ENCODE data around the gene SLC37A4.
"Not testable (repeated sequence)": the region's sequence is repeated elsewhere in the genome, so short reads cannot be mapped to it uniquely, and the experiment has no call there.

The SLC37A4 gene

GRCh38 chr11:119018074-119018938 lies 12.4 kb downstream of the SLC37A4 start, which contains the start of the genes RPS25 and TRAPPC4:
TSS of gene RPS25 (minus strand) at chr11:119018343. CDS start at chr11:119018284, 59 bp downstream.
TSS of gene TRAPPC4 (plus strand) at chr11:119018766. CDS start at chr11:119018796, 30 bp downstream.
- CTCF ChIA-PET, result interaction anchor here (0.6 to 2.0 kb wide), 3 partner anchors 21 to 38 kb away, joined by 3 to 5 read pairs (median 3); partner anchors contain the start of gene CENATAC
- DNase-seq, result peak; percentile 98
- H3K9me3 Mint-ChIP-seq, result no peaks in the 10 kb centered on the region
- no peaks in the 10 kb centered on the region for H3K27me3 Mint-ChIP-seq
- peaks cover 72% of the 10 kb centered on the region for H3K36me3 Mint-ChIP-seq
- H3K4me3 Mint-ChIP-seq, result peak within 1 kb of the TSS; percentile 97
- peaks cover 58% of the 10 kb centered on the region for H3K4me1 Mint-ChIP-seq
- peak within 1 kb of the TSS; percentile 100 for H3K27ac Mint-ChIP-seq

DNA sequence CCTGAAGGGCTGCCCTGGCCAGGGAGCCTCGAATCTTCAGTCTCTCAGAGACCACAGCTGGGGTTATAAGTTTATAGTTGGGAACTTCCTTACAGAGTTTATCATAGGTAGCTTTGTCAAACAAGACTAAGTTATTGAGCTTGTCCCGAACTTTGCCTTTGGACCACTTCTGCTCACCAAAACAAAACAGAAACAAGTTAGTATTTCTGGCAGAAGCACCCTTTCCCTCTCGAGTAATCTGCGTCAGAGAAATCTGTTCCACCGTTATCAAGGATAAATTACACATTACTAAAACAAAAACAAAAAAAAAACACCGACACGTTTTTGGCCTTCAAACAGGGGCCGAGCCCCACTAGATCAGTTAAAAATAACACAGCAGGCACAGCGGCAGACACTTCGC lies 13.3 kb downstream of the SLC37A4 start:
- not testable (repeated sequence) for H3K27me3 Mint-ChIP-seq, DNase-seq, H3K9me3 Mint-ChIP-seq
- Mint-ChIP-seq H3K4me1 (peaks cover 62% of the 10 kb centered on the region), H3K36me3 (peaks cover 76% of the 10 kb centered on the region), H3K4me3 (peak overlapping the region; percentile 97), H3K27ac (peak overlapping the region; percentile 100)
- CTCF ChIA-PET, result interaction anchor here (0.9 kb wide), 1 partner anchor 12 kb away, joined by 4 read pairs; no protein-coding TSS in a partner anchor

GRCh38 chr11:119016216-119017009 lies 14.3 kb downstream of the SLC37A4 start:
- Mint-ChIP-seq H3K4me3 (peak overlapping the region; percentile 23), H3K27ac (peak overlapping the region; percentile 100), H3K27me3 (no peaks in the 10 kb centered on the region), H3K36me3 (peaks cover 72% of the 10 kb centered on the region), H3K4me1 (peaks cover 55% of the 10 kb centered on the region), H3K9me3 (no peaks in the 10 kb centered on the region)
- no peak for DNase-seq
- CTCF ChIA-PET, result interaction anchor here (1.0 to 1.5 kb wide), 3 partner anchors 14 to 59 kb away, joined by 3 to 5 read pairs (median 3); partner anchors contain the start of gene SLC37A4

DNA sequence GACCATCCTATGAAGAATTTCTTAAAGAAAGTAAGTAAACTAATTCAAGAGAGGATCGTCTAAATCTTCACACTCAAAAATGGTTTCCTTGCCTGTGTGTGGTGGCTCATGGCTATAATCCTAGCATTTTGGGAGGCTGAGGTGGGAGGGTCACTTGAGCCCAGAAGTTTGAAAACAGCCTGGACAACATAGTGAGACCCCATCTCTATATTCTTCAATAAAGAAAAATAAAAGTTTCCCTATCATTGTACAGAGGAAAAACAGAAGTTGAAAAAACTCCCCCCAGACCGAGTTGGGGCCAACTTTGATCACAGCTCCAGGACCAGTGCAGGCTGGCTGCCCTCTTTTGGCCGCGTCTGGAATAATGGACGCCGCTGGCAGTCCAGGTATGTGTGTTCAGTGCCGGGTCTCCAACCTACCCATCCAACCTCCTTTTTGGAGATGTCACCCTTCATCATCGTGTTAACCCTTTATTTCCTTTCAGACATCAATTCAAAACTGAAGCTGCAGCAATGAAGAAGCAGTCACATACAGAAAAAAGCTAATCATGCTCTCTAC lies 15.5 kb downstream of the SLC37A4 start:
- no peaks in the 10 kb centered on the region for H3K9me3 Mint-ChIP-seq
- CTCF ChIA-PET, result interaction anchor here (1.0 to 1.5 kb wide), 3 partner anchors 15 to 58 kb away, joined by 3 to 5 read pairs (median 3); partner anchors contain the start of gene SLC37A4
- H3K4me1 Mint-ChIP-seq, result peaks cover 48% of the 10 kb centered on the region
- H3K4me3 Mint-ChIP-seq, result no peak overlapping the region
- H3K27me3 Mint-ChIP-seq, result no peaks in the 10 kb centered on the region
- peak overlapping the region; percentile 5 for H3K27ac Mint-ChIP-seq
- DNase-seq, result no peak
- peaks cover 73% of the 10 kb centered on the region for H3K36me3 Mint-ChIP-seq

- H3K27ac Mint-ChIP-seq, result peak overlapping the region; percentile 52
- no peak overlapping the region for H3K4me3 Mint-ChIP-seq
These were observed 16.3 kb downstream of the SLC37A4 start for GRCh38 chr11:119014209-119014924.

DNA sequence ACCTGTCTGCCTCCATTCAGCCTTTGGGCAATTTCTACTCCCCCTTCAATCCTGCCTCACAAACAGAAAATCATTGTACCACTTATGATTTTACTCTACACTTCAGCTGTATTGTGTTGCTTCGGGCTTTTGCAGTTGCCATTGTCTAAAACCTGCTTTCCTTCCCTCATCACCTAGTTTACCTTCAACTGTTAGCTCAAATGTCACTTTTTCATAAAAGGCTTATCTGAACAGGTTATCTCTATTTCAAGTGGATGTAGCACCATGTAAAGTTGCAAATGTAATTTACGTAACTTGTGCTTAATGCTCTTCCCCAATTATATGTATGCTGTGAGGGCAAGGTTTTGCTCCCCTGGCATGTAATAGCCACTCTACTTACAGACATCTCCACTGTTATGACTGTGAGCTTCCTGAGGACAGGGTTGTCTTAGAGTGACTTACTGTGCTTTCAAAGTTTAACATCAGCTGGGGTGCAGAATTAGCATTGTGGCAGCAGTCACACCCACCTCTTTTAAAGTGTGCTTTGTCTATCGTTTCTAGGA lies 18.0 kb downstream of the SLC37A4 start:
- CTCF ChIA-PET, result no interaction called here
- H3K27ac Mint-ChIP-seq, result no peak overlapping the region
- H3K36me3 Mint-ChIP-seq, result peaks cover 71% of the 10 kb centered on the region

More at GRCh38 chr11:119014209-119014924, 16.3 kb downstream of the SLC37A4 start:
- peaks cover 43% of the 10 kb centered on the region for H3K4me1 Mint-ChIP-seq
- no peaks in the 10 kb centered on the region for H3K9me3 Mint-ChIP-seq
- peaks cover 72% of the 10 kb centered on the region for H3K36me3 Mint-ChIP-seq
- no peaks in the 10 kb centered on the region for H3K27me3 Mint-ChIP-seq
- CTCF ChIA-PET, result interaction anchor here (0.6 to 1.5 kb wide), 2 partner anchors 16 to 64 kb away, joined by 3 to 5 read pairs; partner anchors contain the start of gene SLC37A4
- DNase-seq, result no peak

DNA sequence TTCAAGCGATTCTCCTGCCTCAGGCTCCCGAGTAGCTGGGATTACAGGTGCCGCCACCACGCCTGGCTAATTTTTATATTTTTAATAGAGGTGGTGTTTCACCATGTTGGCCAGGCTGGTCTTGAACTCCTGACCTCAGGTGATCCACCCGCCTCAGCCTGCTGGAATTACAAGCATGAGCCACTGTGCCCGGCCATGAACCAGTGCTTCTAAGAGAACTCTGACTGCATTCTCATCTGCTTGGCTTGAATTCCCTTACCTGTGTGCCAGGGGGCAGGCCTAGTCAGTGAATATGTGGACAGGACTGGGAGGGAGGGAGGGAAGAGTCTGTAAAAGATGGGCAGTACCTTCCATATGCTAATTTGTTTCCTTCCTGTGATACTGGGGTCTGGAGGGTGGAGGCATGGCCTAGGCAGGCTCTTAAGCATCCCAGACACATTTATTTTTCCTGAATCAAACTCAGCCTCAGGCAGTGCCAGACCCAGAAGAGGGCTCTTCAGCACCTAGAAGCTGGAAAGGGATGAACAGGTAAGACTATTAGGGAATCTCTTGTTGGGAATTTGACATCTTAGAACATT lies 19.1 kb downstream of the SLC37A4 start:
- Mint-ChIP-seq H3K27ac (peak overlapping the region; percentile 28), H3K9me3 (no peaks in the 10 kb centered on the region), H3K36me3 (peaks cover 68% of the 10 kb centered on the region), H3K27me3 (no peaks in the 10 kb centered on the region), H3K4me1 (peaks cover 32% of the 10 kb centered on the region), H3K4me3 (no peak overlapping the region)
- DNase-seq, result no peak
- CTCF ChIA-PET, result no interaction called here

More for the DNA sequence above, 18.0 kb downstream of the SLC37A4 start:
- H3K4me3 Mint-ChIP-seq, result no peak overlapping the region
- H3K4me1 Mint-ChIP-seq, result peaks cover 40% of the 10 kb centered on the region
- no peaks in the 10 kb centered on the region for H3K9me3 Mint-ChIP-seq
- DNase-seq, result no peak
- H3K27me3 Mint-ChIP-seq, result no peaks in the 10 kb centered on the region

DNA sequence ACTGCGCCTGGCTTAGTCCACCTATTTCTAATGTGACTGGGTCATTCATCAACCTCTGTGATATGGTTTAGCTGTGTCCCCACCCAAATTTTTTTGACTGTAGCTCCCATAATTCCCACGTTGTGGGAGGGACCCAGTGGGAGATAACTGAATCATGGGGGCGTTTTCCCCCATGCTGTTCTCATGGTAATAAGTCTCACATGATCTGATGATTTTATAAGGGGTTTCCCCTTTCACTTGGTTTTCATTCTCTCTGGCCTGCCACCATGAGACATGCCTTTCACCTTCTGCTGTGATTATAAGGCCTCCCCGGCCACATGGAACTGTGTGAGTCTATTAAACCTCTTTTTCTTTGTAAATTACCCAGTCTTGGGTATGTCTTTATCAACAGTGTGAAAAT lies 24.0 kb downstream of the SLC37A4 start:
- H3K4me1 Mint-ChIP-seq, result peaks cover 3% of the 10 kb centered on the region
- H3K27me3 Mint-ChIP-seq, result no peaks in the 10 kb centered on the region
- H3K27ac Mint-ChIP-seq, result no peak overlapping the region
- DNase-seq, result no peak
- CTCF ChIA-PET, result no interaction called here
- no peak overlapping the region for H3K4me3 Mint-ChIP-seq
- peaks cover 45% of the 10 kb centered on the region for H3K36me3 Mint-ChIP-seq
- H3K9me3 Mint-ChIP-seq, result no peaks in the 10 kb centered on the region

GRCh38 chr11:119000906-119001305 lies 29.8 kb downstream of the SLC37A4 start:
- Mint-ChIP-seq H3K36me3 (peaks cover 45% of the 10 kb centered on the region), H3K27me3 (no peaks in the 10 kb centered on the region), H3K4me1 (peaks cover 43% of the 10 kb centered on the region), H3K4me3 (no peak overlapping the region), H3K9me3 (no peaks in the 10 kb centered on the region), H3K27ac (no peak overlapping the region)
- CTCF ChIA-PET, result no interaction called here
- no peak for DNase-seq

- Mint-ChIP-seq H3K27me3 (no peaks in the 10 kb centered on the region), H3K4me1 (peaks cover 41% of the 10 kb centered on the region), H3K4me3 (peak overlapping the region; percentile 85), H3K36me3 (peaks cover 39% of the 10 kb centered on the region), H3K9me3 (no peaks in the 10 kb centered on the region), H3K27ac (peak overlapping the region; percentile 92)
- no peak for DNase-seq
- CTCF ChIA-PET, result no interaction called here
These were observed 31.9 kb downstream of the SLC37A4 start for GRCh38 chr11:118998822-118999221.

GRCh38 chr11:118998388-118998717 lies 32.3 kb downstream of the SLC37A4 start:
- Mint-ChIP-seq H3K4me1 (peaks cover 43% of the 10 kb centered on the region), H3K27ac (peak overlapping the region; percentile 92), H3K27me3 (no peaks in the 10 kb centered on the region), H3K9me3 (no peaks in the 10 kb centered on the region), H3K4me3 (peak overlapping the region; percentile 85), H3K36me3 (peaks cover 35% of the 10 kb centered on the region)
- CTCF ChIA-PET, result interaction anchor here (1.0 to 1.6 kb wide), 2 partner anchors 20 to 68 kb away, joined by 3 to 4 read pairs; partner anchors contain the start of gene RPS25
- DNase-seq, result no peak

DNA sequence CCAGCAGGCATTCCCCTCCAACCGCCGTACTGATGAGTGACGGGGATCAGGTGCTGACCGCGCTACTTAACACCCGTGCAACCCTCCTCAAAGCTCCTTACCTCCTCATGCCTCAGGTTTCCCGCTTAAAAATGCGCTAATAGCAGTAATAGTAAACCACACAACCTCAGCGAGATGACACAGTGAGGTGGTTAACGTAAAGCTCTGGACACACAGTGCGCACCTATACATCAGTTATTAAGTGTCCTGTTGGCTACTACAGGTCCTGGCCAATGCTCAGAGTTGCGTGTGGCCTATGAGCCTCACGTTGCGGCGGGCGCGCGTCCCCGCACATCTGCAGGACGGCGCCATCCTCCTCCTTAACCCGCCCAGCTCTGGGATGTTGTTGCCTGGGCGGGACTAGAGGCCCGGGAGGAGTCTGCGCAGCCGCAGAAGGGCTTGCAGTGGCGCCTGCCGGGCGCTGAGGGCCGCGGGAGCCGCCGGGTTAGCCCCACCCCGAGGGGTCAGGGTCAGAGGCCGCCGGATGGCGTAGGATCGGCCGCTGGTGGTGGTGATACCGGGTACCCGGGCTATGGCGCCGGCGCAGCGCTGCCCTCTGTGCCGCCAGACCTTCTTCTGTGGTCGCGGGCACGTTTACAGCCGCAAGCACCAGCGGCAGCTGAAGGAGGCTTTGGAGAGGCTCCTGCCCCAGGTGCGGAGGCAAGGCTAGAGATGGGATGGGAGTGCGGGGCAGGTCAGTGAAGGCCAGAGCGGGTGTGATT lies 32.9 kb downstream of the SLC37A4 start, which contains the start of gene CENATAC:
CENATAC (plus strand) TSS at position 512 of the 761 bp plus-strand sequence; CDS start at position 572, 60 bp downstream.
- Mint-ChIP-seq H3K9me3 (no peaks in the 10 kb centered on the region), H3K4me3 (peak within 1 kb of the TSS; percentile 85), H3K27ac (peak within 1 kb of the TSS; percentile 92), H3K27me3 (no peaks in the 10 kb centered on the region), H3K36me3 (peaks cover 34% of the 10 kb centered on the region), H3K4me1 (peaks cover 43% of the 10 kb centered on the region)
- DNase-seq, result peak; percentile 98
- CTCF ChIA-PET, result interaction anchor here (1.0 to 1.6 kb wide), 5 partner anchors 20 to 102 kb away, joined by 3 to 5 read pairs (median 4); partner anchors contain the start of genes RPS25, SLC37A4 and TRAPPC4
